ENCODE results near the gene MINPP1.

Gene MINPP1

GRCh38 chr10:87560495-87561129, 55.9 kb downstream of the MINPP1 start:
- H3K9ac ChIP-seq (ENCODE audit: low read depth in 1 of 2, low read length in 2 of 2), result no peak overlapping the region
- no peaks in the 10 kb centered on the region for H3K27me3 ChIP-seq (ENCODE audit: control insufficient read depth in 2 of 2, insufficient read depth in 2 of 2, low read length in 2 of 2)
- no peaks in the 10 kb centered on the region for H3K9me3 ChIP-seq (ENCODE audit: control insufficient read depth in 2 of 2, low read length in 2 of 2)
- H3K36me3 ChIP-seq (ENCODE audit: control insufficient read depth in 2 of 2, insufficient read depth in 2 of 2, low read length in 2 of 2), result no peaks in the 10 kb centered on the region
- H3K27ac ChIP-seq (ENCODE audit: low read depth in 2 of 2, low read length in 2 of 2), result peak overlapping the region; percentile 25 to 40
- no peaks in the 10 kb centered on the region for H3K4me1 ChIP-seq (ENCODE audit: control insufficient read depth in 2 of 2, insufficient read depth in 2 of 2, low read length in 2 of 2)
- H3K4me3 ChIP-seq (ENCODE audit: low read length in 2 of 2), result no peak overlapping the region

GRCh38 chr10:87562750-87563149, 58.1 kb downstream of the MINPP1 start:
- H3K27ac ChIP-seq (ENCODE audit: low read depth in 2 of 2, low read length in 2 of 2), result no peak overlapping the region
- no peaks in the 10 kb centered on the region for H3K27me3 ChIP-seq (ENCODE audit: control insufficient read depth in 2 of 2, insufficient read depth in 2 of 2, low read length in 2 of 2)
- H3K36me3 ChIP-seq (ENCODE audit: control insufficient read depth in 2 of 2, insufficient read depth in 2 of 2, low read length in 2 of 2), result no peaks in the 10 kb centered on the region
- H3K9ac ChIP-seq (ENCODE audit: low read depth in 1 of 2, low read length in 2 of 2), result no peak overlapping the region
- no peaks in the 10 kb centered on the region for H3K4me1 ChIP-seq (ENCODE audit: control insufficient read depth in 2 of 2, insufficient read depth in 2 of 2, low read length in 2 of 2)
- no peak overlapping the region for H3K4me3 ChIP-seq (ENCODE audit: low read length in 2 of 2)
- H3K9me3 ChIP-seq (ENCODE audit: control insufficient read depth in 2 of 2, low read length in 2 of 2), result no peaks in the 10 kb centered on the region

GRCh38 chr10:87565010-87565409, 60.3 kb downstream of the MINPP1 start:
- H3K27me3 ChIP-seq (ENCODE audit: control insufficient read depth in 2 of 2, insufficient read depth in 2 of 2, low read length in 2 of 2), result no peaks in the 10 kb centered on the region
- H3K4me1 ChIP-seq (ENCODE audit: control insufficient read depth in 2 of 2, insufficient read depth in 2 of 2, low read length in 2 of 2), result no peaks in the 10 kb centered on the region

GRCh38 chr10:87575851-87576250, 71.2 kb downstream of the MINPP1 start:
- Histone ChIP-seq H3K4me1 (ENCODE audit: control insufficient read depth in 2 of 2, insufficient read depth in 2 of 2, low read length in 2 of 2) (peaks cover 6 to 7% of the 10 kb centered on the region in 2 donors), H3K4me3 (ENCODE audit: low read length in 2 of 2) (no peak overlapping the region), H3K27ac (ENCODE audit: low read depth in 2 of 2, low read length in 2 of 2) (no peak overlapping the region), H3K9me3 (ENCODE audit: control insufficient read depth in 2 of 2, low read length in 2 of 2) (no peaks in the 10 kb centered on the region), H3K27me3 (ENCODE audit: control insufficient read depth in 2 of 2, insufficient read depth in 2 of 2, low read length in 2 of 2) (no peaks in the 10 kb centered on the region), H3K36me3 (ENCODE audit: control insufficient read depth in 2 of 2, insufficient read depth in 2 of 2, low read length in 2 of 2) (no peaks in the 10 kb centered on the region), H3K9ac (ENCODE audit: low read depth in 1 of 2, low read length in 2 of 2) (no peak overlapping the region)

More at GRCh38 chr10:87565010-87565409, 60.3 kb downstream of the MINPP1 start:
- H3K9me3 ChIP-seq (ENCODE audit: control insufficient read depth in 2 of 2, low read length in 2 of 2), result no peaks in the 10 kb centered on the region
- no peak overlapping the region for H3K9ac ChIP-seq (ENCODE audit: low read depth in 1 of 2, low read length in 2 of 2)
- no peaks in the 10 kb centered on the region for H3K36me3 ChIP-seq (ENCODE audit: control insufficient read depth in 2 of 2, insufficient read depth in 2 of 2, low read length in 2 of 2)
- no peak overlapping the region for H3K27ac ChIP-seq (ENCODE audit: low read depth in 2 of 2, low read length in 2 of 2)
- no peak overlapping the region for H3K4me3 ChIP-seq (ENCODE audit: low read length in 2 of 2)

- H3K9ac ChIP-seq (ENCODE audit: low read depth in 1 of 2, low read length in 2 of 2), result no peak overlapping the region
- H3K27ac ChIP-seq (ENCODE audit: low read depth in 2 of 2, low read length in 2 of 2), result no peak overlapping the region
- H3K9me3 ChIP-seq (ENCODE audit: control insufficient read depth in 2 of 2, low read length in 2 of 2), result no peaks in the 10 kb centered on the region
- H3K4me3 ChIP-seq (ENCODE audit: low read length in 2 of 2), result no peak overlapping the region
- peaks cover 6 to 7% of the 10 kb centered on the region in 2 donors for H3K4me1 ChIP-seq (ENCODE audit: control insufficient read depth in 2 of 2, insufficient read depth in 2 of 2, low read length in 2 of 2)
- H3K36me3 ChIP-seq (ENCODE audit: control insufficient read depth in 2 of 2, insufficient read depth in 2 of 2, low read length in 2 of 2), result no peaks in the 10 kb centered on the region
- H3K27me3 ChIP-seq (ENCODE audit: control insufficient read depth in 2 of 2, insufficient read depth in 2 of 2, low read length in 2 of 2), result no peaks in the 10 kb centered on the region
Measured at GRCh38 chr10:87578160-87578841, 73.6 kb downstream of the MINPP1 start.

GRCh38 chr10:87578842-87579401, 74.2 kb downstream of the MINPP1 start:
- peak overlapping the region in 1 of 2 donors; percentile 33 for H3K4me3 ChIP-seq (ENCODE audit: low read length in 2 of 2)
- H3K9me3 ChIP-seq (ENCODE audit: control insufficient read depth in 2 of 2, low read length in 2 of 2), result no peaks in the 10 kb centered on the region
- H3K36me3 ChIP-seq (ENCODE audit: control insufficient read depth in 2 of 2, insufficient read depth in 2 of 2, low read length in 2 of 2), result no peaks in the 10 kb centered on the region
- H3K27ac ChIP-seq (ENCODE audit: low read depth in 2 of 2, low read length in 2 of 2), result peak overlapping the region in 1 of 2 donors; percentile 33
- peaks cover 6 to 7% of the 10 kb centered on the region in 2 donors for H3K4me1 ChIP-seq (ENCODE audit: control insufficient read depth in 2 of 2, insufficient read depth in 2 of 2, low read length in 2 of 2)
- no peak overlapping the region for H3K9ac ChIP-seq (ENCODE audit: low read depth in 1 of 2, low read length in 2 of 2)
- no peaks in the 10 kb centered on the region for H3K27me3 ChIP-seq (ENCODE audit: control insufficient read depth in 2 of 2, insufficient read depth in 2 of 2, low read length in 2 of 2)

- H3K27ac ChIP-seq (ENCODE audit: low read depth in 2 of 2, low read length in 2 of 2), result no peak overlapping the region
- no peaks in the 10 kb centered on the region for H3K27me3 ChIP-seq (ENCODE audit: control insufficient read depth in 2 of 2, insufficient read depth in 2 of 2, low read length in 2 of 2)
Measured at GRCh38 chr10:87579563-87579962, 74.9 kb downstream of the MINPP1 start.

GRCh38 chr10:87580016-87580415, 75.3 kb downstream of the MINPP1 start:
- no peaks in the 10 kb centered on the region for H3K27me3 ChIP-seq (ENCODE audit: control insufficient read depth in 2 of 2, insufficient read depth in 2 of 2, low read length in 2 of 2)
- no peaks in the 10 kb centered on the region for H3K36me3 ChIP-seq (ENCODE audit: control insufficient read depth in 2 of 2, insufficient read depth in 2 of 2, low read length in 2 of 2)
- H3K4me1 ChIP-seq (ENCODE audit: control insufficient read depth in 2 of 2, insufficient read depth in 2 of 2, low read length in 2 of 2), result peaks cover 6 to 7% of the 10 kb centered on the region in 2 donors
- H3K4me3 ChIP-seq (ENCODE audit: low read length in 2 of 2), result no peak overlapping the region
- H3K9ac ChIP-seq (ENCODE audit: low read depth in 1 of 2, low read length in 2 of 2), result no peak overlapping the region
- no peak overlapping the region for H3K27ac ChIP-seq (ENCODE audit: low read depth in 2 of 2, low read length in 2 of 2)
- no peaks in the 10 kb centered on the region for H3K9me3 ChIP-seq (ENCODE audit: control insufficient read depth in 2 of 2, low read length in 2 of 2)

More at GRCh38 chr10:87579563-87579962, 74.9 kb downstream of the MINPP1 start:
- H3K4me1 ChIP-seq (ENCODE audit: control insufficient read depth in 2 of 2, insufficient read depth in 2 of 2, low read length in 2 of 2), result peaks cover 6 to 7% of the 10 kb centered on the region in 2 donors
- H3K36me3 ChIP-seq (ENCODE audit: control insufficient read depth in 2 of 2, insufficient read depth in 2 of 2, low read length in 2 of 2), result no peaks in the 10 kb centered on the region
- no peak overlapping the region for H3K9ac ChIP-seq (ENCODE audit: low read depth in 1 of 2, low read length in 2 of 2)
- H3K9me3 ChIP-seq (ENCODE audit: control insufficient read depth in 2 of 2, low read length in 2 of 2), result no peaks in the 10 kb centered on the region
- no peak overlapping the region for H3K4me3 ChIP-seq (ENCODE audit: low read length in 2 of 2)

- peak overlapping the region; percentile 6 to 14 for H3K4me3 ChIP-seq (ENCODE audit: low read length in 2 of 2)
- peaks cover 14 to 16% of the 10 kb centered on the region in 2 donors for H3K4me1 ChIP-seq (ENCODE audit: control insufficient read depth in 2 of 2, insufficient read depth in 2 of 2, low read length in 2 of 2)
- peak overlapping the region; percentile 49 to 67 for H3K27ac ChIP-seq (ENCODE audit: low read depth in 2 of 2, low read length in 2 of 2)
- peak overlapping the region in 1 of 2 donors; percentile 38 for H3K9ac ChIP-seq (ENCODE audit: low read depth in 1 of 2, low read length in 2 of 2)
- H3K9me3 ChIP-seq (ENCODE audit: control insufficient read depth in 2 of 2, low read length in 2 of 2), result no peaks in the 10 kb centered on the region
- H3K27me3 ChIP-seq (ENCODE audit: control insufficient read depth in 2 of 2, insufficient read depth in 2 of 2, low read length in 2 of 2), result no peaks in the 10 kb centered on the region
- no peaks in the 10 kb centered on the region for H3K36me3 ChIP-seq (ENCODE audit: control insufficient read depth in 2 of 2, insufficient read depth in 2 of 2, low read length in 2 of 2)
Measured at GRCh38 chr10:87585565-87586514, 81.1 kb downstream of the MINPP1 start.
